ENCODE results near the gene STXBP3. TPM values are rescaled to one million over a fixed set of nuclear protein-coding genes. Genes with fewer than 3 reads are reported as not detected.
A peak's percentile ranks its signal among the peaks of the same experiment; 100 is the strongest.

Gene STXBP3
- total and polyA plus RNA-seq, 2 of the 13 experiments (the other 11 are each of a cell fraction or from before 2014, with no cell fraction given): 13.0 to 20.8 TPM

GRCh38 chr1:108719656-108720435 lies 26.6 kb upstream of the STXBP3 start:
- BruUV-seq (replicated peaks): no TSS peak
- intact Hi-C loops (cut with micrococcal nuclease; ENCODE audit: unreplicated experiment) (no loop called here), in situ Hi-C loops (cut with HindIII; ENCODE audit: extremely low pct_ligation_motif_present, low pct_unique_long_range_greater_than_20kb) (no loop called here)
- Histone ChIP-seq H3K4me1 (ENCODE audit: insufficient read depth, low read length) (peaks cover 33% of the 10 kb centered on the region), H2AFZ (ENCODE audit: low read length) (no peak overlapping the region), H3K27me3 (ENCODE audit: control insufficient read depth in 1 of 2, insufficient read depth in 2 of 2, low read length in 2 of 2) (peaks cover 1 to 15% of the 10 kb centered on the region in 2 experiments; a peak in 4 of 5 replicates), H3K36me3 (replicated peaks in 1 of 2; ENCODE audit: control insufficient read depth in 1 of 2, insufficient read depth in 2 of 2, low read length in 2 of 2) (no peaks in the 10 kb centered on the region), H3K27ac (ENCODE audit: extremely low read length, insufficient read depth, low read length) (no peak overlapping the region), H3K9me3 (ENCODE audit: low read length) (no peaks in the 10 kb centered on the region), H4K20me1 (ENCODE audit: insufficient read depth, low read length) (no peaks in the 10 kb centered on the region), H3K4me2 (ENCODE audit: low read depth, low read length) (peak overlapping the region; percentile 38), H3K4me3 (replicated peaks in 1 of 3; ENCODE audit: insufficient read depth in 1 of 3, low read depth in 2 of 3, low read length in 3 of 3) (no peak overlapping the region), H3K9ac (ENCODE audit: insufficient read depth, low read depth, low read length) (no peak overlapping the region), H3K79me2 (ENCODE audit: insufficient read depth, low read length) (no peaks in the 10 kb centered on the region)
- DNase-seq (ENCODE audit: low spot score): peak; percentile 13
- ChIA-PET CTCF (ENCODE audit: low intra/inter-chr PET ratio, low total read pairs) (no interaction called here), POLR2A (interaction anchor here (1.2 kb wide), 1 partner anchor 28 kb away, joined by 3 read pairs; the partner anchor contains the start of gene PRPF38B)
- ATAC-seq: peak; percentile 64
- no peak for FAIRE-seq
- 8% methylated on average over 8 of the region's 8 CpGs for WGBS (ENCODE audit: low lambda C conversion rate)
- TF ChIP-seq FOSL2 (CRISPR knock-in tag; IDR thresholded peaks at IDR 0.05): peak; percentile 56; the same call in 1 of the 2 replicates
- TF ChIP-seq KMT2B (CRISPR knock-in tag; IDR thresholded peaks at IDR 0.05): no peak
- TF ChIP-seq SNAPC5 (CRISPR knock-in tag; IDR thresholded peaks at IDR 0.05; ENCODE audit: borderline replicate concordance): no peak
- TF ChIP-seq ZNF281 (CRISPR knock-in tag; IDR thresholded peaks at IDR 0.05; ENCODE audit: borderline replicate concordance): no peak
- TF ChIP-seq ZNF644 (CRISPR knock-in tag; IDR thresholded peaks at IDR 0.05; ENCODE audit: low read depth): 0 out of 2 replicates have a peak, but pooled peaks have one; percentile 37
- TF ChIP-seq MLXIP (CRISPR knock-in tag; IDR thresholded peaks at IDR 0.05; ENCODE audit: borderline replicate concordance): no peak
- TF ChIP-seq HNF4A (CRISPR knock-in tag; IDR thresholded peaks at IDR 0.05): no peak
- TF ChIP-seq ZNF562 (CRISPR knock-in tag; IDR thresholded peaks at IDR 0.05; ENCODE audit: borderline replicate concordance): no peak
- TF ChIP-seq ZNF337 (CRISPR knock-in tag; IDR thresholded peaks at IDR 0.05; ENCODE audit: borderline replicate concordance, low read depth): no peak
- no peak for TF ChIP-seq ZNF614 (CRISPR knock-in tag; IDR thresholded peaks at IDR 0.05; ENCODE audit: borderline replicate concordance)
- TF ChIP-seq THAP11 (CRISPR knock-in tag; IDR thresholded peaks at IDR 0.05): no peak
- TF ChIP-seq ZBTB44 (CRISPR knock-in tag; IDR thresholded peaks at IDR 0.05): no peak
- no peak for TF ChIP-seq SMARCC2 (IDR thresholded peaks at IDR 0.05)
- peak; percentile 83 to 86 for TF ChIP-seq MAFK (conservative IDR thresholded peaks at IDR 0.05 in 1 of 2, IDR thresholded peaks at IDR 0.05 in 1 of 2; ENCODE audit: low read length in 2 of 2)
- no peak for TF ChIP-seq ZSCAN30 (CRISPR knock-in tag; IDR thresholded peaks at IDR 0.05)
- TF ChIP-seq MAFF (IDR thresholded peaks at IDR 0.05; ENCODE audit: low read depth, low read length): peak; percentile 78
- no peak for TF ChIP-seq MEIS1 (CRISPR knock-in tag; IDR thresholded peaks at IDR 0.05; ENCODE audit: borderline replicate concordance)
